EL (cell line): ENCODE data around the gene SLC26A6.

ENCODE experiments used
- DNase-seq: peaks from one replicate; pipeline ENCODE4 v3.0.0-alpha.2; 2016

The SLC26A6 gene

GRCh38 chr3:48630833-48631232 is 4.4 kb downstream of the SLC26A6 start:
- DNase-seq = no peak

- no peak for DNase-seq
These were observed 4.9 kb downstream of the SLC26A6 start for GRCh38 chr3:48630407-48630806.

GRCh38 chr3:48629894-48630293 is 5.4 kb downstream of the SLC26A6 start:
- no peak for DNase-seq

GRCh38 chr3:48628277-48629017 is 6.8 kb downstream of the SLC26A6 start:
- no peak for DNase-seq

- no peak for DNase-seq
These were observed 9.7 kb downstream of the SLC26A6 start for GRCh38 chr3:48625600-48625999.

GRCh38 chr3:48624767-48625166 is 10.5 kb downstream of the SLC26A6 start:
- no peak for DNase-seq

- DNase-seq = no peak
These were observed 11.3 kb downstream of the SLC26A6 start for GRCh38 chr3:48623851-48624547.

- DNase-seq = no peak
These were observed 13.8 kb downstream of the SLC26A6 start, which contains the start of gene TMEM89 for GRCh38 chr3:48621461-48621869. Gene TMEM89 (minus strand): TSS chr3:48621769. CDS start chr3:48621756, 13 bp downstream.

- no peak for DNase-seq
These were observed 15.4 kb downstream of the SLC26A6 start for GRCh38 chr3:48619541-48620524.

GRCh38 chr3:48617559-48617958 is 17.7 kb downstream of the SLC26A6 start:
- DNase-seq = no peak

GRCh38 chr3:48614044-48614443 is 21.2 kb downstream of the SLC26A6 start:
- DNase-seq = peak; percentile 82

- DNase-seq = no peak
These were observed 23.0 kb downstream of the SLC26A6 start for GRCh38 chr3:48612309-48612708.

GRCh38 chr3:48609088-48610005 is 25.9 kb downstream of the SLC26A6 start, which contains the start of gene UQCRC1:
Gene UQCRC1 (minus strand): TSS chr3:48609646. CDS start chr3:48609620, 26 bp downstream.
- peak; percentile 90 for DNase-seq

- no peak for DNase-seq
These were observed 27.7 kb downstream of the SLC26A6 start for GRCh38 chr3:48607519-48607918.

GRCh38 chr3:48601622-48601994 is 33.7 kb downstream of the SLC26A6 start:
- no peak for DNase-seq

GRCh38 chr3:48600711-48601621 is 34.3 kb downstream of the SLC26A6 start:
- no peak for DNase-seq

- DNase-seq = no peak
These were observed 35.6 kb downstream of the SLC26A6 start for GRCh38 chr3:48599509-48600285.

- no peak for DNase-seq
These were observed 36.2 kb downstream of the SLC26A6 start for GRCh38 chr3:48599077-48599501.

- DNase-seq = peak; percentile 97
These were observed 36.8 kb downstream of the SLC26A6 start for GRCh38 chr3:48598323-48599076.
